GM18867 (cell line): Measurements from ENCODE around the gene MYL12A.
"Not testable (repeated sequence)": the region's sequence is repeated elsewhere in the genome, so short reads cannot be mapped to it uniquely, and the experiment has no call there.

Experiments
- ATAC-seq: cut with Tn5 transposase; IDR thresholded peaks from one replicate; pipeline ENCODE4 v1.9.1; 2021; ENCODE audit warnings: mild to moderate bottlenecking, moderate library complexity; ENCODE audit not compliant: unreplicated experiment

The MYL12A gene

GRCh38 chr18:3252843-3253242, 5.2 kb downstream of the MYL12A start:
- ATAC-seq = no peak

DNA sequence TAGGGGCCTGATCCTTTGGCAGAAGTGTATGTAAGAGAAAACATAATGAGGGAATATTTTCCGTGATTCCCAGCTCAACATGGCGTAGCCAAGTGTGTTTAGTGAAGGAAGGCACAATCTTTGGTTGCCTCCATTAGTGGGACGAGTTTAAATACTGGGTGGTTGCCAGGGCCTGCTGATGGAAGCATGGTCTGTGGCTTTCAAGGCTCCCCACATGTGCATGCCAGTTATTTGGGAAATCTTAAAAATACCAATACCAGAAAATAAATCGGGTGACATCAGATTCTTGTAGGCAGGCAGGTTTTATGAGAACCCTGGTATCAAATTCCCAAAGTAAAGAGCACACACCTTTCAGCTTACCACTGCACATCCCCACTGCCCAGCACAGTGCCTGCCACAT, 7.1 kb downstream of the MYL12A start:
- ATAC-seq = no peak

DNA sequence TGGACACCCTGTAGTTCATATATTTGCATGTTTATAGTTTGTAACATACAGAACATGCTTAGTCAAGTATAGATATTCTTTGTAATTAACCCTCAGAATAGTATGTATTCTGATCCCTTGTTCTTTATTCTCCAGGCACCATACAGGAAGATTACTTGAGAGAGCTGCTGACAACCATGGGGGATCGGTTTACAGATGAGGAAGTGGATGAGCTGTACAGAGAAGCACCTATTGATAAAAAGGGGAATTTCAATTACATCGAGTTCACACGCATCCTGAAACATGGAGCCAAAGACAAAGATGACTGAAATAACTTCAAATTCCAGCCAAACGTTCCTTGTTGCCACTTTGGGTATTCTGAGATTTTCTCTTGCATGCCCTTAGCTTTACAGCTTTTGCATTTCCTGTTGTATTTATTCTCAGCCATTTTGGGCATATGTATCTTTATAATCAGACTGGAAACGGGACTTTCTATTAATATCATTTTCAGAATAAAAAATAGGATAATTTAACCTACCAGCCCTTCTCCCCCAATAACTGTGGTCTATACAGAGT, 8.1 kb downstream of the MYL12A start:
- ATAC-seq = no peak

DNA sequence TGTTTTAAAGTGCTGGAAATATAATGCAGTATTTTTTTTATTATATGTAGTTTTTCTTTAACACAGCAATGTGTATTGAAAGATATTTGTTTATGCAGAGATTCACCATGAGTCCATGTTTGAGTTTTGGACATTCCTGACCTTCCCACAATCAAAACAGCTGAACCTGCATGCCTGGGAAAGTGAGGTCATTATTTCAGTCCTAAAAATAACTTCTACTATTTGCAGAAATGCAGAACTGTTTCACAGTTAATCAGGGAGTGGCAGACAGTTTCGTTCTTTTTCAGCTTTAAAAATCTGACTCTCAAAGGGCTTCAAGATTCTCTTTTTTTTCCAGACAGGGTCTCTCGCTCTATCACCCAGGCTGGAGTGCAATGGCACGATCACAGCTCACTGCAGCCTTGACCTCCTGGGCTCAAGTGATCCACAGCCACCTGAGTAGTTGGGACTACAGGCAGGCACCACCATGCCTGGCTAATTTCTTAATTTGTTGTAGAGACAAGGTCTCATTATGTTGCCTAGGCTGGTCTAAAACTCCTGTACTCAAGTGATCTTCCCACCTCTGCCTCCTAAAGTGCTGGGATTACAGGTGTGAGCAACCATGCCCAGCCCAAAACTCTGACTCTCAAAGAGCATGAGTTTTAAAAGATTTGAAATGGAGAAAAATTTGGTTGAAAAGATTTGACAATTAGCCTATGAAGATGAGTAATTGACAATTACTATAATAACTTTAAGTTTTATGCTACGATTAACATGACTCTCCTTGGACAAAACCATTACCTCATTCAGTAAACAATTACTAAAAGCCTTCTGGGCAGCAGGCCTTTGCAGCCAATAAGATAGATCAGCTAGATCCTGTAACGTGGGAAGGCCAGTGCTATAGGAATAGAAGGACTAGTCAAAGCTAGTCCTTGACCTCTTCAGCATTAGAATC, 9.4 kb downstream of the MYL12A start:
- no peak for ATAC-seq

DNA sequence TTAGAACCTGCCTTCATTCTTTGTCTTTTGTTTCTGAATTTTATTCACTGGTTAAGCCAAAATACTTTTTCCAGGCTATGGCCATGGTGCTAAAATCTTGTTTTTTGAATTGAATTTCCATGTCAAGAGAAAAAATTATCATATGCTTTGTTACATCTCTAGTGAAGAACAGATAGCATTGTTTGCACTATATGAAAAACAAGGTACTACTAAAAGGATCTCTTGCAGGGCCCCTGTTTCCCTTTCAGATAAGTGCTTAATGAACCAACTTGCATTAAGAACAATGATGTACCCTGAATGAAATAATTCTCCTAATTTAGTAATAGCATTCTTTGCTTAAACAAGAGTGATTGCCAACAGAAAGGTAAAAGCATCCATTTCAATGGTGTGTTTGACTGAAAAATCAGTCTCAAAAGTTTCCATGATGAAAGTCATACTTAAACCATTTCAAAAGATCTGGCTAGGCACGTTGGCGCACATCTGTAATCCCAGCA, 10.1 kb downstream of the MYL12A start:
- no peak for ATAC-seq

DNA sequence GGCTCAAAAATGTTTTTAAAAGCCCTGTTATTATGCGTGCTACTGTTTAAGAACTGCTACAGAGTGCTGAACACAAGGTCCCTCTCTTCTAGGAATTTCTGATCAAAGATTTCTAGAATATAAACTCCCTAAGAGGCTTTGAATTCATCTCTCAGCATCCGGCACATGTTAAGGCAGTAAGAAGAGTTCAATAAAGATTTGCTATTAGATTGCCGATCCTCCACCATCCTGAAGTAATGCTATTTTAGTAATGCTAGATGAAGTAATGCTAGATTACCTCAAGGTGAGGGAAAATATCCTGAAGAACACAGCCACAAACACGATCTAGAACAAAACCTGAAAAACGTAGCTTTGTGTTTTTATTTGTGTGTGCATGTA, 13.4 kb downstream of the MYL12A start:
- no peak for ATAC-seq

DNA sequence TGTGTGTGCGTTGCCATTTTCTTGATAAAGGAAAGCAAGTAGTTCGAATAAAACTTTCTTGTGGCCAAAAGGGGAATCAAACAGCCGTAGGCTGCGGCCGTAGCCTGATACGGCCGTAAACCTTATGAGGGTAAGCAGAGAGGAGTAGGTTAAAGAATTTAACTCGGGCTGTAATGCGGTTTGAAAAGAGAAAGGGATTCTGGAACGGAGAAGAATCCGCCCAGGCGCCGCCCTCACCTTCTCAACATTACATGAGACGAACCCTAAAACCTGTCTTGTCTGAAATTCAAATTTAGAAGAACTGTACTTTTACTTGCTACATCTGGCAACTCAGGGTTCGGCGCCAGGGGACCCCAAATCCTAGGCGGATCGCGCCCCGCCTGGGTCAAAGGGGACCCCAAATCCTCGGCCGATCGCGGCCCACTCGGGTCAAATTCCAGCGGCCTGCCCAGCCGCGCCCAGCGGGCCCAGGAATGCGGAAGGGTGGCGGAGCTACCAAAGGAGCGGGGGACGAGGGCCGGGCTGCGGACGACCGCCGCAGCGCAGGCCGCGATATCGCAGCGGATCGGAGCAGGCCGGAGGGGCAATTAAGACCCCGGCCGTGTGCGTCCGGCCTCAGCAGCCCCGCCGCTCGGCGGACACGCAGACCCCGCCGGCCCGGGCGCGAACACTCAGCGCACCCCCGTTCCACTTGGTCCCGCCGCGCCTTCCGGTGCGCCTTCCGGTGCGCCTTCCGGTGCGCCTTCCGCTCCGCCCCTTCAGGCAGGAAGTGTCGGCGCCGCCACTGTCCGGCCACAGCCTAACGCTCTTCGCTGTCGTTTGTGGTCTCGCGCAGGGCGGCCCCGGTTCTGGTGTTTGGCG, 14.0 kb downstream of the MYL12A start, which contains the start of gene MYL12B:
Gene MYL12B (plus strand): TSS at position 761 of the 861 bp plus-strand sequence. CDS start 10,766 bp downstream, outside the sequence.
- ATAC-seq = peak; percentile 87

- ATAC-seq = peak; percentile 38
These were observed 14.9 kb downstream of the MYL12A start for GRCh38 chr18:3262234-3263131.

DNA sequence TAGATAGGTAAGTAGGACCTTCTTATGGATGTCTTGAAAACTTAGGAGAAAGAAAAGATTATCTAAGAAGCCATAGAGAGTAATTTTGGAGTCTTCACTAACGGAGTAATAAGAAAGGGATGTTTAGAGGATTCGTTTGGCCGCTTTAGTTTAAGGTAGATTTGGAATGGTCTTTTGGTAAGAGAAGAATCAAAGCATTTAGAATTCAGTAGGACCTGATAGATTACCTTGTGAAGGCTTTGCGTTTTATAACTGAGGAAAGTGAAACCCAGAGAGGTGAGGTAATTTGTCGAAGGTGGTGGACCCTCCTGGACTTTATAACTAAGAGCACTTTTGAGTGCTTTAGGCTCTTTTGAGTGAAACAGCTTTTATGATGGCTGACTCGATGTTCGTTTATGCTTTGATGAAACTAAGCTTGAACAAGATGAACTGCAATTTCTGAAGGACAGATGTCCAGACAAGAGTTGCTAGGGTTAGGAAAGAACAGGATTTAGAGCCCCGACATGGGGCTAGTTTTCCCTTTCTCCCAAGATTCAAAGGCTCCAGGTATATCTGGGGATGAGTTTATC, 15.6 kb downstream of the MYL12A start:
- ATAC-seq = no peak

GRCh38 chr18:3264362-3264761, 16.8 kb downstream of the MYL12A start:
- no peak for ATAC-seq

DNA sequence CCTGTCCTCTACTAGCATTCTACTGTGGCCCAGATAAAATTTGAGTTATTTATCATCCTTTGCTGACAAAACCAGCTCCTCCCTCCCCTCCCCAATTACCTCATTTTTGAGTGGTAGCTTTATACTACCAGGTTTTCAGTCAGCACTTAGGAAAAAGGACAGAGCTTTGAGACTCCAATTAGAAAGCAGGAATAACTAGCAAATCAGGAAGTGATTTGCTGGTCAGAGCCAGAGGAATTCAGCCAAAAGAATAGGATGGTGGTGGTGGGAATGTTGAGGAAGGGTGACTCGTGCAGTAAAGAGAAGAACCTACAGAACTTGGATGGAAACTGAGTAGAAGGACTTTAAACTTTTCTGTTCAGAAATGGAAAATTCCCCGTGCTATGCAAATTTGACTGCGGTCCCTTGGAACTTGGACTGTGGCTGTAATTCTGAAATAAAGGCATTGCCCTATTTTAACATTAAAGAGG, 18.0 kb downstream of the MYL12A start:
- no peak for ATAC-seq

GRCh38 chr18:3266062-3266608, 18.5 kb downstream of the MYL12A start:
- no peak for ATAC-seq

DNA sequence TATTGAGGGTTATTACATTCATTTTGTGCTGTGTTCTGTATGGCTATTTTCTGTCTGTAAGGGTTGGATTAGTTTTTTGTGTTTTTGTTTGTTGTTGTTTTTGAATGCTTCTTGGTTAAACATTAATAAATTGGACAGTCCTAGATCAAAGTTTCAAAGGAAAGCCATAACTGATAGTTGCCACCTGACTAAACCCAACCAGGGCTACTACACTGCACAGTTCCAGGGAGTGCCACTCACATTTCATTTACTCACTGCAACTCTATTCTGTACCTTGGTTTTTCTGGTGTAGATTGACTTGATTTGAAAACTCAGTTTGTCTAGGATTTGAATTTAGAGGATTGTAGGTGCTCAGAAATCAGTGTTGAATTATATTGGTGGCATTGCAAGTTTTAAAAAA, 20.7 kb downstream of the MYL12A start:
- no peak for ATAC-seq

GRCh38 chr18:3269241-3269913, 21.8 kb downstream of the MYL12A start:
- no peak for ATAC-seq

DNA sequence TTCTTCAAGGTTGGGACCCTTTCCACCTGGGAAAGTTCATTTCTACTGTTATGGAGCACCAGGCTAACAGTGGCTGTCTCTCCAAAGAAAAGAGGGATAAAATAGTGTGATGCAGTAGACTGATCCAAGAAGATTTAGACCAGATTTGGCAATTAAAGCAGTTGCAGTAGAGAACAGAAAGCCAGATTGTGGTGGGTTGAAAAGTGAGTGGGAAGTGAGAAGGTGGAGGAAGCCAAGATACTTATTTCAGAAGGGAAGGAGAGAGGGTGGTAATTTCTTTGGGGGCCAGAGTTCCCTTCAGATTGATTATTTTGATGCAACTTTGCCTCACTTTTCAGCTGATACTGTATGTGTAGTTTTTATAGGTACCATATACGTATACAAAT, 22.3 kb downstream of the MYL12A start:
- no peak for ATAC-seq

DNA sequence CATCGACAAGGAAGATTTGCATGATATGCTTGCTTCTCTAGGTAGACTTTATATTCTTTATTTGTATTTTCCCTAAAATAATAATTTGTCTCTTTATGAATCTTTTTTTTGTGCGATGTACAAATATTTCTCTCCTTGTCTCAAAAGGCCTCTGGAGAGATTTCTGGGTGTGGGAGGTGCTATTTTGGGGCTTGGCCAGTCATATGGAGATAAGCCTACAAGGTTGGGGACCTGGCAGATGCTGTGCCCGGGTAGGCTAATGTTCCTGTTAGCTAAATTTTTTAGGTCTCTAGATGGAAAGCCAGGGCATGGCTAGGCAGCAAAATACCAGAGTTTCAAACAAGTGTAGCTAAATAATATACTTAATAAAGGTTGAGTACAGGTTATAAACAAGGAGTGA, 25.4 kb downstream of the MYL12A start:
- no peak for ATAC-seq

DNA sequence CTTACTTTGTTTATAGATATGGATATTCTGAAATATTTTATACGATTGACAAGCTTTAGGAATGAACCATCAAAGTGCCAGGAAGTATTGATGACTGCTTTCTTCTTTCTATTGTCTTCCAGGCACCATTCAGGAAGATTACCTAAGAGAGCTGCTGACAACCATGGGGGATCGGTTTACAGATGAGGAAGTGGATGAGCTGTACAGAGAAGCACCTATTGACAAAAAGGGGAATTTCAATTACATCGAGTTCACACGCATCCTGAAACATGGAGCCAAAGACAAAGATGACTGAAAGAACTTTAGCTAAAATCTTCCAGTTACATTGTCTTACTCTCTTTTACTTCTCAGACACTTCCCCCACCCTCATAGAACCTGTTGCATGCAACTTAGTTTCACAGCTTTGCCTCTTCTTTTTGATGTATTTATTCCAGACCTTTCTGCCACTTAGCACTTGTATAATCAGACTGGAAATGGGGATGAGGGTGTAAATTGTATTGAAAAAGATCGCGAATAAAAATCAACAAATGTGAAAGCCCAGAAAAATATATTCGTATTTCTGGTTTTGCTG, 30.1 kb downstream of the MYL12A start:
- not testable (repeated sequence) for ATAC-seq
